Uterus (tissue), 2 donors: ENCODE results near the gene CARF.

Experiments
- POLR2A ChIP-seq, 2 donors: fragments of 450-650 bp; IDR thresholded peaks; one replicate each; pipeline ENCODE4 v1.6.1; 2016; ENCODE audit warnings: antibody characterized with exemption in 2 of 2, mild to moderate bottlenecking in 1 of 2, moderate library complexity in 1 of 2
- TF ChIP-seq, protein P1 (sequence below), 4 experiments: fragments of 200-600 bp in 2 of 4; fragments of 450-650 bp in 2 of 4; sonication (generic) in 2 of 4; IDR thresholded peaks; one replicate each; pipeline ENCODE4 v1.5.1; 2016 to 2019; ENCODE audit warnings: antibody characterized with exemption in 4 of 4, mild to moderate bottlenecking in 2 of 4, moderate library complexity in 1 of 4

DNA sequence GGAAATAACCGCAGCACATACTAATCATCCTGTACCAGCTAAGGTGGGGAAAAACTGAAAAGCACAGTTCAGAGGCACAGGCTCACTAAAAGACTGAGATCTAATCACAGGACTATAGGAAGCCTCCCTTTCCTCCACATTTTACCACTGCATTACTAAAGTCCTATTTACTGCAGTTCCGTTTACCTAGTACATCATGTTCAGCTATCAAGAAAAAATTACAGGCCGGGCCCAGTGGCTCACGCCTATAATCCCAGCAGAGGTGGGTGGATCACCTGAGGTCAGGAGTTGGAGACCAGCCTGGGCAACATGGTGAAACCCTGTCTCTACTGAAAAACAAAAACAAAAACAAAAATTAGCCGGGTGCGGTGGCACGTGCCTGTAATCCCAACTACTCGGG lies 91.6 kb downstream of the CARF start:
- TF ChIP-seq, protein P1, sequence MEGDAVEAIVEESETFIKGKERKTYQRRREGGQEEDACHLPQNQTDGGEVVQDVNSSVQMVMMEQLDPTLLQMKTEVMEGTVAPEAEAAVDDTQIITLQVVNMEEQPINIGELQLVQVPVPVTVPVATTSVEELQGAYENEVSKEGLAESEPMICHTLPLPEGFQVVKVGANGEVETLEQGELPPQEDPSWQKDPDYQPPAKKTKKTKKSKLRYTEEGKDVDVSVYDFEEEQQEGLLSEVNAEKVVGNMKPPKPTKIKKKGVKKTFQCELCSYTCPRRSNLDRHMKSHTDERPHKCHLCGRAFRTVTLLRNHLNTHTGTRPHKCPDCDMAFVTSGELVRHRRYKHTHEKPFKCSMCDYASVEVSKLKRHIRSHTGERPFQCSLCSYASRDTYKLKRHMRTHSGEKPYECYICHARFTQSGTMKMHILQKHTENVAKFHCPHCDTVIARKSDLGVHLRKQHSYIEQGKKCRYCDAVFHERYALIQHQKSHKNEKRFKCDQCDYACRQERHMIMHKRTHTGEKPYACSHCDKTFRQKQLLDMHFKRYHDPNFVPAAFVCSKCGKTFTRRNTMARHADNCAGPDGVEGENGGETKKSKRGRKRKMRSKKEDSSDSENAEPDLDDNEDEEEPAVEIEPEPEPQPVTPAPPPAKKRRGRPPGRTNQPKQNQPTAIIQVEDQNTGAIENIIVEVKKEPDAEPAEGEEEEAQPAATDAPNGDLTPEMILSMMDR (IDR thresholded peaks at IDR 0.05): no peak
- no peak for TF ChIP-seq POLR2A (IDR thresholded peaks at IDR 0.05)
